Esophagus muscularis mucosa (tissue), 4 donors: ENCODE measurements around the gene KAZN.

Experiments used
- EP300 ChIP-seq: sonication (generic); formaldehyde crosslinking; IDR thresholded peaks from one replicate; pipeline ENCODE4 v1.6.1; 2017; ENCODE audit warnings: antibody characterized with exemption
- POLR2A ChIP-seq: fragments of 450-650 bp; IDR thresholded peaks from one replicate; pipeline ENCODE4 v1.6.1; 2017; ENCODE audit warnings: antibody characterized with exemption, moderate library complexity, mild to moderate bottlenecking, low read depth
- POLR2AphosphoS5 ChIP-seq, 2 donors: sonication (generic); formaldehyde crosslinking; IDR thresholded peaks; one replicate each; pipeline ENCODE4 v1.6.1; 2017; ENCODE audit warnings: antibody characterized with exemption in 2 of 2
- TF ChIP-seq, protein P1 (sequence below), 3 experiments: fragments of 200-600 bp in 2 of 3; fragments of 450-650 bp in 1 of 3; sonication (generic) in 2 of 3; IDR thresholded peaks; one replicate each; pipeline ENCODE4 v1.5.1; 2017 to 2019; ENCODE audit warnings: antibody characterized with exemption in 3 of 3, mild to moderate bottlenecking in 2 of 3, moderate library complexity in 1 of 3

- no peak for TF ChIP-seq POLR2A
- TF ChIP-seq, protein P1, sequence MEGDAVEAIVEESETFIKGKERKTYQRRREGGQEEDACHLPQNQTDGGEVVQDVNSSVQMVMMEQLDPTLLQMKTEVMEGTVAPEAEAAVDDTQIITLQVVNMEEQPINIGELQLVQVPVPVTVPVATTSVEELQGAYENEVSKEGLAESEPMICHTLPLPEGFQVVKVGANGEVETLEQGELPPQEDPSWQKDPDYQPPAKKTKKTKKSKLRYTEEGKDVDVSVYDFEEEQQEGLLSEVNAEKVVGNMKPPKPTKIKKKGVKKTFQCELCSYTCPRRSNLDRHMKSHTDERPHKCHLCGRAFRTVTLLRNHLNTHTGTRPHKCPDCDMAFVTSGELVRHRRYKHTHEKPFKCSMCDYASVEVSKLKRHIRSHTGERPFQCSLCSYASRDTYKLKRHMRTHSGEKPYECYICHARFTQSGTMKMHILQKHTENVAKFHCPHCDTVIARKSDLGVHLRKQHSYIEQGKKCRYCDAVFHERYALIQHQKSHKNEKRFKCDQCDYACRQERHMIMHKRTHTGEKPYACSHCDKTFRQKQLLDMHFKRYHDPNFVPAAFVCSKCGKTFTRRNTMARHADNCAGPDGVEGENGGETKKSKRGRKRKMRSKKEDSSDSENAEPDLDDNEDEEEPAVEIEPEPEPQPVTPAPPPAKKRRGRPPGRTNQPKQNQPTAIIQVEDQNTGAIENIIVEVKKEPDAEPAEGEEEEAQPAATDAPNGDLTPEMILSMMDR (IDR thresholded peaks at IDR 0.05) = no peak
- TF ChIP-seq POLR2AphosphoS5 (IDR thresholded peaks at IDR 0.05) = no peak
- TF ChIP-seq EP300 = no peak
Measured at GRCh38 chr1:15116966-15117365, 518.5 kb downstream of the KAZN start.
